ENCODE data around the gene CHCHD6. TPM values are rescaled to one million over a fixed set of nuclear protein-coding genes. Genes with fewer than 3 reads are reported as not detected.

CHCHD6 gene
- total RNA-seq, 1 experiment from 2014 or later, result 33.0 TPM

GRCh38 chr3:126985132-126985985 is 281.3 kb downstream of the CHCHD6 start:
- peaks cover 7% of the 10 kb centered on the region for H3K4me1 ChIP-seq (ENCODE audit: insufficient read depth, low read length)
- no peaks in the 10 kb centered on the region for H3K36me3 ChIP-seq (ENCODE audit: low read depth, low read length)
- H3K4me2 ChIP-seq (ENCODE audit: low read length), result no peak overlapping the region; the same call in 1 of the 2 replicates
- no peaks in the 10 kb centered on the region for H3K9me2 ChIP-seq (replicated peaks; ENCODE audit: low read length)
- peaks cover 48% of the 10 kb centered on the region for H3K79me2 ChIP-seq (ENCODE audit: low read length)
- no peak overlapping the region for H2AFZ ChIP-seq (ENCODE audit: low read length)
- no peak for TF ChIP-seq EZH2 (IDR thresholded peaks at IDR 0.05; ENCODE audit: low read length, unreplicated experiment)
- no peak for TF ChIP-seq CTCF (conservative IDR thresholded peaks at IDR 0.05; ENCODE audit: low read depth, low read length)
- no peak for TF ChIP-seq EZH2phosphoT487 (IDR thresholded peaks at IDR 0.05; ENCODE audit: borderline replicate concordance, low read length)
- intact Hi-C loops (cut with micrococcal nuclease), result no loop called here
- H4K20me1 ChIP-seq (ENCODE audit: low read length), result peaks cover 14% of the 10 kb centered on the region; the same call in 1 of the 2 replicates
- no peak for DNase-seq
- POLR2A ChIA-PET (ENCODE audit: unreplicated experiment), result no interaction called here
- no peaks in the 10 kb centered on the region for H3F3A ChIP-seq (ENCODE audit: low read length, unreplicated experiment)
- H3K27ac ChIP-seq (ENCODE audit: low read length), result no peak overlapping the region
- H3K27me3 ChIP-seq (ENCODE audit: low read length), result no peaks in the 10 kb centered on the region
- H3K4me3 ChIP-seq (ENCODE audit: low read length), result no peak overlapping the region
- BruUV-seq (replicated peaks), result no TSS peak
- H3K9me3 ChIP-seq (ENCODE audit: low read length), result no peaks in the 10 kb centered on the region
- ATAC-seq, result no peak
- H3K9ac ChIP-seq (ENCODE audit: low read length), result no peak overlapping the region
- CTCF ChIA-PET, result no interaction called here

GRCh38 chr3:126986001-126986400 is 282.0 kb downstream of the CHCHD6 start:
- Histone ChIP-seq H3K36me3 (ENCODE audit: low read depth, low read length) (no peaks in the 10 kb centered on the region), H3K9me2 (replicated peaks; ENCODE audit: low read length) (no peaks in the 10 kb centered on the region), H3K27me3 (ENCODE audit: low read length) (no peaks in the 10 kb centered on the region), H3K4me2 (ENCODE audit: low read length) (no peak overlapping the region), H3K9me3 (ENCODE audit: low read length) (no peaks in the 10 kb centered on the region), H3K27ac (ENCODE audit: low read length) (no peak overlapping the region), H4K20me1 (ENCODE audit: low read length) (peaks cover 14% of the 10 kb centered on the region; the same call in 1 of the 2 replicates), H3K9ac (ENCODE audit: low read length) (no peak overlapping the region), H3K4me1 (ENCODE audit: insufficient read depth, low read length) (peaks cover 7% of the 10 kb centered on the region), H3F3A (ENCODE audit: low read length, unreplicated experiment) (no peaks in the 10 kb centered on the region), H3K79me2 (ENCODE audit: low read length) (peaks cover 51% of the 10 kb centered on the region), H3K4me3 (ENCODE audit: low read length) (no peak overlapping the region), H2AFZ (ENCODE audit: low read length) (no peak overlapping the region)
- TF ChIP-seq EZH2 (IDR thresholded peaks at IDR 0.05; ENCODE audit: low read length, unreplicated experiment) (no peak), EZH2phosphoT487 (IDR thresholded peaks at IDR 0.05; ENCODE audit: borderline replicate concordance, low read length) (no peak), CTCF (conservative IDR thresholded peaks at IDR 0.05; ENCODE audit: low read depth, low read length) (no peak)
- BruUV-seq (replicated peaks), result no TSS peak
- ChIA-PET POLR2A (ENCODE audit: unreplicated experiment) (no interaction called here), CTCF (no interaction called here)
- no peak for DNase-seq
- intact Hi-C loops (cut with micrococcal nuclease), result no loop called here
- ATAC-seq, result no peak

- DNase-seq (no peak), ATAC-seq (no peak)
- peaks cover 2% of the 10 kb centered on the region for H3K4me1 ChIP-seq (ENCODE audit: insufficient read depth, low read length)
- no peaks in the 10 kb centered on the region for H3F3A ChIP-seq (ENCODE audit: low read length, unreplicated experiment)
- ChIA-PET CTCF (no interaction called here), POLR2A (ENCODE audit: unreplicated experiment) (no interaction called here)
- peaks cover 51% of the 10 kb centered on the region for H3K79me2 ChIP-seq (ENCODE audit: low read length)
- H3K9me2 ChIP-seq (replicated peaks; ENCODE audit: low read length), result no peaks in the 10 kb centered on the region
- no peak overlapping the region for H3K9ac ChIP-seq (ENCODE audit: low read length)
- TF ChIP-seq CTCF (conservative IDR thresholded peaks at IDR 0.05; ENCODE audit: low read depth, low read length) (no peak), EZH2 (IDR thresholded peaks at IDR 0.05; ENCODE audit: low read length, unreplicated experiment) (no peak), EZH2phosphoT487 (IDR thresholded peaks at IDR 0.05; ENCODE audit: borderline replicate concordance, low read length) (no peak)
- H3K36me3 ChIP-seq (ENCODE audit: low read depth, low read length), result no peaks in the 10 kb centered on the region
- H3K4me2 ChIP-seq (ENCODE audit: low read length), result no peak overlapping the region
- H2AFZ ChIP-seq (ENCODE audit: low read length), result no peak overlapping the region
- no peak overlapping the region for H3K27ac ChIP-seq (ENCODE audit: low read length)
- H3K4me3 ChIP-seq (ENCODE audit: low read length), result no peak overlapping the region
- no TSS peak for BruUV-seq (replicated peaks)
- H3K9me3 ChIP-seq (ENCODE audit: low read length), result no peaks in the 10 kb centered on the region
- H4K20me1 ChIP-seq (ENCODE audit: low read length), result peaks cover 14% of the 10 kb centered on the region; the same call in 1 of the 2 replicates
- no peaks in the 10 kb centered on the region for H3K27me3 ChIP-seq (ENCODE audit: low read length)
- intact Hi-C loops (cut with micrococcal nuclease), result no loop called here
Observed at GRCh38 chr3:126987129-126987528, 283.1 kb downstream of the CHCHD6 start.

All from PC-3 (cell line).